HUES6 (cell line): Measurements from ENCODE around the gene SYTL2.

Experiments used
- H3K27ac ChIP-seq: 2 replicates; pipeline ENCODE4 v1.7.0; 2013; ENCODE audit warnings: low read depth, mild to moderate bottlenecking, low read length, inconsistent platforms
- H3K27me3 ChIP-seq: 2 replicates; pipeline ENCODE4 v1.6.1; 2013; ENCODE audit warnings: low read length; ENCODE audit not compliant: control insufficient read depth, insufficient read depth
- H3K36me3 ChIP-seq: 2 replicates; pipeline ENCODE4 v1.6.1; 2013; ENCODE audit warnings: low read length; ENCODE audit not compliant: control insufficient read depth, insufficient read depth
- H3K4me1 ChIP-seq: 2 replicates; pipeline ENCODE4 v1.6.1; 2013; ENCODE audit warnings: low read length; ENCODE audit not compliant: control insufficient read depth, insufficient read depth
- H3K4me3 ChIP-seq: 2 replicates; pipeline ENCODE4 v1.5.1; 2013; ENCODE audit warnings: low read depth, low read length
- H3K9ac ChIP-seq: one replicate; pipeline ENCODE4 v1.6.1; 2013; ENCODE audit warnings: mild to moderate bottlenecking, low read length
- H3K9me3 ChIP-seq: 2 replicates; pipeline ENCODE4 v1.6.1; 2013; ENCODE audit warnings: low read depth, low read length; ENCODE audit not compliant: control insufficient read depth, insufficient read depth

SYTL2 gene

GRCh38 chr11:85809191-85809590, 1.8 kb downstream of the SYTL2 start:
- H3K4me3 ChIP-seq: no peak overlapping the region
- no peaks in the 10 kb centered on the region for H3K36me3 ChIP-seq
- peaks cover 6% of the 10 kb centered on the region; the same call in 1 of the 2 replicates for H3K4me1 ChIP-seq
- H3K9me3 ChIP-seq: no peaks in the 10 kb centered on the region
- no peak overlapping the region for H3K9ac ChIP-seq
- H3K27ac ChIP-seq: no peak overlapping the region
- peaks cover 48% of the 10 kb centered on the region for H3K27me3 ChIP-seq

- H3K27me3 ChIP-seq: peaks cover 26% of the 10 kb centered on the region
- H3K9me3 ChIP-seq: no peaks in the 10 kb centered on the region
- H3K9ac ChIP-seq: no peak overlapping the region
- H3K36me3 ChIP-seq: no peaks in the 10 kb centered on the region
- H3K4me3 ChIP-seq: no peak overlapping the region
- H3K27ac ChIP-seq: no peak overlapping the region
- H3K4me1 ChIP-seq: peaks cover 6% of the 10 kb centered on the region; the same call in 1 of the 2 replicates
Measured at GRCh38 chr11:85806876-85807275, 4.1 kb downstream of the SYTL2 start.

GRCh38 chr11:85806016-85806415, 4.9 kb downstream of the SYTL2 start:
- peaks cover 6% of the 10 kb centered on the region; the same call in 1 of the 2 replicates for H3K4me1 ChIP-seq
- no peaks in the 10 kb centered on the region for H3K9me3 ChIP-seq
- H3K27me3 ChIP-seq: peaks cover 19% of the 10 kb centered on the region
- H3K36me3 ChIP-seq: no peaks in the 10 kb centered on the region
- H3K9ac ChIP-seq: no peak overlapping the region
- no peak overlapping the region for H3K4me3 ChIP-seq
- H3K27ac ChIP-seq: no peak overlapping the region

GRCh38 chr11:85805387-85805786, 5.6 kb downstream of the SYTL2 start:
- H3K36me3 ChIP-seq: no peaks in the 10 kb centered on the region
- H3K27me3 ChIP-seq: peaks cover 14% of the 10 kb centered on the region

GRCh38 chr11:85803920-85804319, 7.0 kb downstream of the SYTL2 start:
- no peaks in the 10 kb centered on the region for H3K27me3 ChIP-seq
- no peaks in the 10 kb centered on the region for H3K9me3 ChIP-seq
- H3K4me1 ChIP-seq: no peaks in the 10 kb centered on the region
- H3K9ac ChIP-seq: no peak overlapping the region
- H3K4me3 ChIP-seq: no peak overlapping the region
- no peaks in the 10 kb centered on the region for H3K36me3 ChIP-seq
- H3K27ac ChIP-seq: no peak overlapping the region

More at GRCh38 chr11:85805387-85805786, 5.6 kb downstream of the SYTL2 start:
- Histone ChIP-seq H3K27ac (no peak overlapping the region), H3K9ac (no peak overlapping the region), H3K4me3 (no peak overlapping the region), H3K9me3 (no peaks in the 10 kb centered on the region), H3K4me1 (peaks cover 6% of the 10 kb centered on the region; the same call in 1 of the 2 replicates)

GRCh38 chr11:85803303-85803702, 7.6 kb downstream of the SYTL2 start:
- Histone ChIP-seq H3K9ac (no peak overlapping the region), H3K9me3 (no peaks in the 10 kb centered on the region), H3K27ac (no peak overlapping the region), H3K4me3 (no peak overlapping the region), H3K27me3 (no peaks in the 10 kb centered on the region), H3K36me3 (no peaks in the 10 kb centered on the region), H3K4me1 (no peaks in the 10 kb centered on the region)

- Histone ChIP-seq H3K27me3 (no peaks in the 10 kb centered on the region), H3K27ac (no peak overlapping the region), H3K9me3 (no peaks in the 10 kb centered on the region), H3K4me1 (no peaks in the 10 kb centered on the region), H3K36me3 (no peaks in the 10 kb centered on the region), H3K4me3 (no peak overlapping the region), H3K9ac (no peak overlapping the region)
Measured at GRCh38 chr11:85801527-85801926, 9.4 kb downstream of the SYTL2 start.

GRCh38 chr11:85800595-85801342, 10.2 kb downstream of the SYTL2 start:
- no peaks in the 10 kb centered on the region for H3K36me3 ChIP-seq
- H3K27ac ChIP-seq: no peak overlapping the region
- no peak overlapping the region for H3K4me3 ChIP-seq
- H3K27me3 ChIP-seq: no peaks in the 10 kb centered on the region
- no peak overlapping the region for H3K9ac ChIP-seq
- H3K9me3 ChIP-seq: no peaks in the 10 kb centered on the region
- no peaks in the 10 kb centered on the region for H3K4me1 ChIP-seq

GRCh38 chr11:85799142-85799541, 11.8 kb downstream of the SYTL2 start:
- H3K36me3 ChIP-seq: no peaks in the 10 kb centered on the region
- no peaks in the 10 kb centered on the region for H3K9me3 ChIP-seq
- no peaks in the 10 kb centered on the region for H3K4me1 ChIP-seq
- no peak overlapping the region for H3K27ac ChIP-seq
- no peak overlapping the region for H3K9ac ChIP-seq
- no peaks in the 10 kb centered on the region for H3K27me3 ChIP-seq
- H3K4me3 ChIP-seq: no peak overlapping the region

- H3K27me3 ChIP-seq: no peaks in the 10 kb centered on the region
- H3K9ac ChIP-seq: no peak overlapping the region
- H3K4me3 ChIP-seq: no peak overlapping the region
- no peak overlapping the region for H3K27ac ChIP-seq
- H3K4me1 ChIP-seq: no peaks in the 10 kb centered on the region
- no peaks in the 10 kb centered on the region for H3K9me3 ChIP-seq
- H3K36me3 ChIP-seq: no peaks in the 10 kb centered on the region
Measured at GRCh38 chr11:85798361-85798760, 12.6 kb downstream of the SYTL2 start.

GRCh38 chr11:85795712-85796487, 15.0 kb downstream of the SYTL2 start:
- no peaks in the 10 kb centered on the region for H3K27me3 ChIP-seq
- no peaks in the 10 kb centered on the region for H3K4me1 ChIP-seq
- no peaks in the 10 kb centered on the region for H3K9me3 ChIP-seq
- H3K27ac ChIP-seq: no peak overlapping the region
- no peak overlapping the region for H3K4me3 ChIP-seq
- no peaks in the 10 kb centered on the region for H3K36me3 ChIP-seq
- no peak overlapping the region for H3K9ac ChIP-seq
